HG03521 (cell line): ENCODE data around the gene BLTP3B.

Experiments
- ATAC-seq: cut with Tn5 transposase; IDR thresholded peaks from one replicate; pipeline ENCODE4 v1.9.1; 2021; ENCODE audit warnings: mild to moderate bottlenecking, moderate library complexity; ENCODE audit not compliant: unreplicated experiment

BLTP3B gene

GRCh38 chr12:100163416-100164152 is 20.9 kb upstream of the BLTP3B start:
- ATAC-seq: peak; percentile 74

- ATAC-seq: no peak
Measured at GRCh38 chr12:100159391-100160104, 16.9 kb upstream of the BLTP3B start.

DNA sequence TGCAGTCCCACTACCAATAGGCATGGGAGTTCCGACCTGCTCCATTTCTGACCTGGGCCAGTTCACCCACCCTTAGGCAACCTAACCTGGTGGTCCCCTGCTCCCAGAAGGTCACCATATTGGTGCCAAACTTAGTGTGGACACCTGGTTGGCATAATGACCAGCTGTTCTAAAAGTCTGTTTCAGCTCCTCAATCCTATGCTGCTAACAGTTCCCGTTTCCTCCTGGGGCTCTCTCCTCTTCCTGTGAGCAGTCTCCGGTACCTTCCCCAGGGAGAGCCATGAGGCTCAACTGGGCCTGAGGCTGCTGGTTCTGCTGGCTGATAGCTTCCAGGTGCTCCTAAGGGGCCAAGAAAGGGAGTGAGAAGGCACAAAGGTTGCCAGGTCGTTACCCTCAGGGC is 15.9 kb upstream of the BLTP3B start:
- ATAC-seq: no peak

DNA sequence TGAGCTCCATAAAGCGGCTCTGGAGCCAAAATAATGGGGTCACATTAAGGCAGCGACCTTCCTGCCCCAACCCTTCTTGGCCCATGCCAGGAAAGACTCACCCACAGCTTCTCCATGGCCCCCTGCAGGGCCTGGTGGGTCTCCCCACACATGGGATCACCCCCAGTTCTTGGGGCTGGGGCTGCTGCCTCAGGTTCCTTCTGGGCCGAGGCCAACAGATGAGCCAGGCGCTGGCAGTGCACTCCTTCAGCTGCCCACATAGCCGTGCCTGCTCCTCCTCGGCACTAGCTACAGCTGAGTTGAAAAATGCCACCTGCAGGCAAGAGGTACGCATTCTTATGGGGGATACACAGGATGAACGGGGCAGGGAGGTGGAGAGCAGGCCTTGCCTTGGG is 14.8 kb upstream of the BLTP3B start:
- ATAC-seq: no peak

- ATAC-seq: no peak
Measured at GRCh38 chr12:100156731-100157426, 14.2 kb upstream of the BLTP3B start.

DNA sequence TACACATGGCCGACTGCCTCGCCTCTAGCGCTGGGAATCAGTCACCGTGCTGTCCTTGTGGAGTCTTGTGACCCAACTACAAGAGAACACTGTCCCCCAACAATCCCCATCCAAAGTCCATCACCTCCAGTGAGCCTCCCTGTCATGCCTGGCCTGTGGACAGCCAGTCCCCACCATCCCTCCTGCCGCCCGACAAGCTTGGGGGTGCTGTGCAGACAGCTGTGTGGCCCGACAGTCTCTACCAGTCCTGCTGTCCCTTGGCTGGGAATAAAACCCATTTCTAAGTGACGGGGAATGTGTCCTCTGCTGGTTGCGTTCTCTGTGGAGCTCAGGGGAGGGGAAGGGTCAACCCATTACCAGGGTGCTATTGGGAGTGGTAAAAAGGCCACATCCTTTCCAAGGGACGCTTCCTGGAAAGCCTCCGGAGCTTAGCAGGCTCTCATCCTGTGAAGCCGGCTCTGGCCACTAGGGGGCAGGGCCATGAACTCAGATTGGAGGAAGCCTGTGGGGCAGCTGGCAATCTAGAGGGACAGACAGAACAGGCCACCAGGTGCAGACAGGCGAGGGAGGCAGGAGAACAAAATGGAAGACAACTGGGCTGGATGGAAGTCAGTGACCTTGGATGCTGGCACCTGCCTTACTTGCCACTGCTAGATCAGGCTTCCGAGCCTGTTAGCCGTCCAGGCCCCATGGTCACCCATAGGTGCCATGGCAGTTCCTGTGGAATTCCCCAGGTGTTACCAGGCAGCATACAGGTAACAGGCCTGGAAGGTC is 12.0 kb upstream of the BLTP3B start:
- peak; percentile 61 for ATAC-seq

DNA sequence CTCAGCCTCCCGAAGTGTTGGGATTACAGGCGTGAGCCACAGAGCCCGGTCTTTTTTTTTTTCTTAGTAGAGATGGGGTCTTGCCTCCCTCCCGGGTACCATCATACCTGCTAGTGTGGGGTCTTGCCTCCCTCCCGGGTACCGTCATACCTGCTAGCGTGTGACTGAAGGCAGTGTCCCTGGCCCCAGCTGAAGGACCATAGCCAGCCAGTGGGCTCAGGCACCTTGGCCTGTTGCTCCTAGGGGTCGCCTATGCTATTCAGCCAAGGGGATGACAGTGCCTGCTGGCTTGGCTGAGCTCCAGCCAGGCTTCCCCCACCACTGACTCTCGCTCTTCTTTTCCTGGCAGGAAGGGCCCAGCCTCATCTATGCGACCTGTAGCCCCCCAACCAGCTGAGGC is 10.5 kb upstream of the BLTP3B start:
- no peak for ATAC-seq

DNA sequence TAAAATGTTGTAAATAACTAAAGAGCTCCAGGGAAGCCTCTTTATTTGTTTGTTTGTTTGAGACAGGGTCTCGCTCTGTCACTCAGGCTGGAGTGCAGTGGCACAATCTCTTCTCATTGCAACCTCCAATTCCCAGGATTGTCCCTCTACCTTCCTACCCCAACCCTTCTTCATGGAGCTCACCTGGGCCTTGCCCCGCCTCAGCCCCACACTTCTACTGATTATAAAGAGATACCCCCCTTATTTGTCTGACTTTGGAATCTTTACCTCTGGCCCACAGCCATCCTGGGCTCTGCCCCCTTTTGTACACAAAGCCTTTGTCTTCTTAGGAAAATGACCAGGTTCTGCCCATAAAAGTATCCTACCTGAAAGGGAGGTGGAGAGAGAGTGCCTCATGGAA is 9.1 kb upstream of the BLTP3B start:
- no peak for ATAC-seq

DNA sequence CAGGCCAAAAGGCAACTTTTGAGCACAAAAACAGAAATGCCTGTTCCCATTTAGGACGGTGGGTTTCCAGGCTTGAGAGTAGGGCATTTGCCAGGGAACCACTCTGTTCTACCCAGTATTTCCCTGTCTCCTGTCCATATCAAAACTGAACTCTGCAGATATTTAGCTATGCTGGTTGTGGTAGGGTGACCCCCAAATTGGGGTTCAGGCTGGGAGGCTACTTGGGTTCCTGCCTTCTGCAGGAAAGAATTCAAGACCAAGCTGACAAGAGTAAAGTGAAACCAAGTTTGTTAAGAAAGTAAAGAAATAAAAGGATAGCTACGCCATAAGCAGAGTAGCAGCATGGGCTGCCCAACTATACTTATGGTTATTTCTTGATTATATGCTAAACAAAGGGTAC is 3.6 kb upstream of the BLTP3B start:
- ATAC-seq: no peak

DNA sequence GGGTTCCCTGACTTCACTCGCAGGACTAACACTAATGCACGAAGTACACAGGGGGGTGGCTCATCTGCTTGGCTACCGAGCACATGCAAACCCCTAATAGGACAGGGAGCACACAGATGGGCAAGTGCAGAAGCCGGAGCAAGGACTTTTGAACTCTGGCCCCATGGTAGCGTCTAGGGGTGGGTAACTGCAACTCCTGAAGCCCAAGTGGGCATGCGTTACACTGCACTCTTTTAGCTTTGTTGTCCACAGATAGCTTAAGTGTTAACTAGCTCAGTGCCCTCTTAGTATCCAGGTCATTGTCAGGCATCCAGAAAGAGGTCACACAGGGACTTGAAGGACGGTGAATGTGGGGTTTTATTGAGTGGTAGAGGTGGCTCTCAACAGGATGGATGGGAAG is 3.0 kb upstream of the BLTP3B start:
- ATAC-seq: no peak

GRCh38 chr12:100141998-100142850 is 450 bp downstream of the BLTP3B start:
- ATAC-seq: peak; percentile 37

DNA sequence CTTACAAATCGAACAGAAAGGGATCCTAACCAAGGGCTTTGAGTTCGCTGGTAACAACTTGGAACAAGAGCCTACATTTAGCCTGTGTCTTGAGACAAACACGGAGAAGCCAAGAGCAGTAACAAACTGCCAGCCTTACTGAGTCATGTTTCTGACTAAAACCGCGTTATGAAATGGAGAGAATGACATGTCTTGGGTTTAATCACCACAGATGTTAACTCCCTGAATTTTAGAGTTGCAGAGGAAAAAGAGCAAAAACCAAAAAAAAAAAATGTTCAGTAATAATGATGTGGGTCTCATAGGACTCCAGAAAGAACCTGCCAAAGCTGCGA is 1.0 kb downstream of the BLTP3B start:
- ATAC-seq: peak; percentile 19

- ATAC-seq: no peak
Measured at GRCh38 chr12:100138803-100139098, 3.9 kb downstream of the BLTP3B start.

DNA sequence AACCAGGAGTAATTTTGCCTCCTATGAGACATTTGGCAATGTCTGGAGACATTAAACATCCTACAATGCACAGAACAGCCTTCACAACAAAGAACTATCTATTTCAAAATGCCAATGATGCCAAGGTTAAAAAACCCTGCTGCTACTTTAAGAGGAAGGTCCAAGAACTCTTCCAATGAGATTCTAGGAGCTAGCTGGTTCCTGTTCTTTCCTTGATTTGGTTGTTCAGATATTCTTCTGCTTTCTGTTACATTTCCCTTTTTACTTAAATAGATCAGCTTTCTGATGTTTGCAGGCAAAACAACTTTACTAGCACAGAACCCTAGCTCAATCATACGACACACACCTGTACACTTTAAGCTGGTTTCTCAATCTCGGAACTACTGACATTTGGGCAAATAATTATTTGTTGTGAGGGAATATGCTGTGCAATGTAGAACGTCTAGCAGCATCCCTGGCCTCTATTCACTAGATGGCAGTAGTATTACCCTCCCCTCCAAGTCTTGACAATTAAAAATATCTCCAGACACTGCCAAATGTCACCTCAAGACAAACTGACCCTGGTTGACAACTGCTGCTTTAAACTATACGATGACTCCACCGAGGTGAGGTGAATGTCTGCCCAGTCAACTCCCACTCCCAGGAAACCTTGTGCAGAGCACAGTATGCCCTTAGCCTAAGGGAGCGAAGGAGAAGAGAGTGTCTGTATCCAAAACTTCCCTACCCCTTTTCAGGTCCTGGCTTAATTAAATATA is 4.4 kb downstream of the BLTP3B start:
- no peak for ATAC-seq

GRCh38 chr12:100133200-100133599 is 9.5 kb downstream of the BLTP3B start:
- ATAC-seq: no peak

GRCh38 chr12:100128512-100128908 is 14.2 kb downstream of the BLTP3B start:
- no peak for ATAC-seq

- ATAC-seq: no peak
Measured at GRCh38 chr12:100127766-100128511, 14.7 kb downstream of the BLTP3B start.

DNA sequence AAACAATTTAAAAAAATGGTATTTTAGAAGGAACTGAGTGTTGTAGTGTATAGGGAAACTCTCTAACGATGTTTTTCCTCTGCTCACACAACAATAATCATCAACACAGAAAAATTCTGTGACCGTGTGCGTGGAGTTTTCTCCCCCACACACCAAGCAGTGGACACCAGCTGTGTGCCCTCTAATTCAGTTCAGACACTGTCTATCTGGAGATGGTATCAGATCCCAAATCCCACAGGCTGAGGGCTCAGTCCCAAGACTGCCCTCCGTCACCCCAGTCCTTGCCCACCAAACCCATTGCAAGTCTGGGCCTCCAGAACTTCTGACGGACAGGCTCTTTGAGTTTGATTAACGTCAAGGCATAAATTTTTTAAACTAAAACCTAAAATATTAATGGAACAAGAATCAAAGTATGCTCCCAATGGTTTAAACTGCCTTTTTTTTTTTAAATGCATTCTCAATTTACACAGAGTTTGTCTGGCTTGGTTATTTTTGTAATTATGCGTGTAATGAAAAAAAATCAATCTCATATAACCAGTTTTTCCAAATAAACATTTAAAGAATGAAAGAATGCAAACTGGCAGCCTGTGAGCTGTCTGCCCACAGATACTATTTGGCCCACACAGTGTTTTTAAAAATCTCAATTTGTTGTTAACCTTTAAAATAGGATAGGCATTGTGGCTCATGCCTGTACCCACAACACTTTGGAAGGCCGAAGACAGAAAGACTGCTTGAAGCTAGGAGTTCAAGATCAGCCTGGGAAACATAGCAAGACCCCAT is 19.2 kb downstream of the BLTP3B start:
- no peak for ATAC-seq
